GM21717 (cell line): ENCODE measurements around the gene DIP2C.
"Not testable (repeated sequence)": the region's sequence is repeated elsewhere in the genome, so short reads cannot be mapped to it uniquely, and the experiment has no call there.

ENCODE experiments used
- ATAC-seq: cut with Tn5 transposase; IDR thresholded peaks from one replicate; pipeline ENCODE4 v1.9.1; 2021; ENCODE audit warnings: mild to moderate bottlenecking, moderate library complexity; ENCODE audit not compliant: unreplicated experiment

The DIP2C gene

GRCh38 chr10:543862-544822 is 145.3 kb downstream of the DIP2C start:
- ATAC-seq, result no peak

DNA sequence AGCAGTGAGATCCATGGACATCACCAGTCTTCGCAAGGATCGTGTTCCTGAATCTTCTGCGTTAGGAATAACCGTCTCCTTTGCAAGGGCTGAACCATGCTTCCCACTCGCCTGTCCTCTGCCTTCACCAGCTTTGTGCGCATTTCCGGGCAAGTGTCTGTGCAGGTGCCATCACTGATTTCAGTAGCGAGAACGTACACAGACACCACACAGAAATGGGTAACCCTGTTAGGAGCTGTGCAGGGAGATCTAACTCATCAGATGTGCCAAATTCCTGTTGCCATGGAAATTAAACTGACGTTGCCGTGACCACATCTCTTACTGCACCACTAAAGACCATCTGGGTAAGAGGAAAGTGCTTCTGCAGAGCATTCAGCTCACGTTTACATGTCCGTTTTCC is 146.3 kb downstream of the DIP2C start:
- no peak for ATAC-seq

- no peak for ATAC-seq
Observed at GRCh38 chr10:541750-542371, 147.6 kb downstream of the DIP2C start.

DNA sequence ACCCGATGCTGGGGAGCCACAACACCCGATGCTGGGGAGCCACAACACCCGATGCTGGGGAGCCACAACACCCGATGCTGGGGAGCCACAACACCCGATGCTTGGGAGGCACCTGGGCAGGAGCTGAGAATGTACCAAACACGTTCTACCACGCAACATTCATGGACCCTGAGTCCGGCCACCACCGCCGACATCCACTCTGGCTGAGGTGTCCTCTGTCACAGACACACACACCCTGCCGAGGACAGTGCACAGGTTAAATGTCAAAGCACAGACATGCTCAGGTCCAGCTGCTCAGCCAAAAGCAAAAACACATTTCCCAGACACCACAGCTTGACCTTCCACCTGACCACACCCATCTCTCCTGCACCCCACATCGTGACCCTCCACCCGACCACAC is 148.4 kb downstream of the DIP2C start:
- ATAC-seq, result no peak

DNA sequence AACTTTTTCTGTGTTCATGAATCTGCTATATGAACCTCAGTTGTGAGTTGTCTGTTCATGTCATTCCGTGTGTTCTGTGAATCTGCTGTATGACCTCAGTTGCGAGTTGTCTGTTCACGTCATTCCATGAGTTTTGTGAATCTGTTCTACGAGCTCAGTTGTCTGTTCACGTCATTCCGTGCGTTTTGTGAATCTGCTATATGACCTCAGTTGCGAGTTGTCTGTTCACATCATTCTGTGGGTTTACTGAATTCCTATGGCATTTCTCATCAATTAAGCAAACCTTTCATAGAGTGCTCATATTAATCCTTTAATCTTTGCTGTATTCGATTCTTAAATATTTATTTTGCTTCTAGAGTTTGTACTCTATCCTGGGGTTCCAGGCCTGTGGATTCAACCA is 150.6 kb downstream of the DIP2C start:
- ATAC-seq, result no peak

DNA sequence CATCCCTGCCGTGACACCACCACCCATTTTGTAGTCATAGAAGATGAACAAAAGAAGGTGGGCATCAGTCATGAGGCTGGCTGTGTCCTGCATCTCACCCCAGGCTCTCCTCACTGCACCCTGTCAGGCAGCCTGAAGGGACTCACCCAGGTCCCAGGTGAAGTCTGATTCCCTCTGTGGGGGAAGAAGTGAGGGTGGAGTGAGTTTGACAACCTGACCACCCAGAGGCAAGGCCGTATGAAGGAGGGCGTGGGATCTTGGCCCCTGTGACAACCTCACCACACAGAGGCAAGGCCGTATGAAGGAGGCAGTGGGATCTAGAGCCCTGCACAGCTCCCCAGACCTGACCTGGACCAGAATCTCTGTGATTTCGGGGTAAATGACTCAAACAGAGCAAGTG is 152.5 kb downstream of the DIP2C start:
- no peak for ATAC-seq

DNA sequence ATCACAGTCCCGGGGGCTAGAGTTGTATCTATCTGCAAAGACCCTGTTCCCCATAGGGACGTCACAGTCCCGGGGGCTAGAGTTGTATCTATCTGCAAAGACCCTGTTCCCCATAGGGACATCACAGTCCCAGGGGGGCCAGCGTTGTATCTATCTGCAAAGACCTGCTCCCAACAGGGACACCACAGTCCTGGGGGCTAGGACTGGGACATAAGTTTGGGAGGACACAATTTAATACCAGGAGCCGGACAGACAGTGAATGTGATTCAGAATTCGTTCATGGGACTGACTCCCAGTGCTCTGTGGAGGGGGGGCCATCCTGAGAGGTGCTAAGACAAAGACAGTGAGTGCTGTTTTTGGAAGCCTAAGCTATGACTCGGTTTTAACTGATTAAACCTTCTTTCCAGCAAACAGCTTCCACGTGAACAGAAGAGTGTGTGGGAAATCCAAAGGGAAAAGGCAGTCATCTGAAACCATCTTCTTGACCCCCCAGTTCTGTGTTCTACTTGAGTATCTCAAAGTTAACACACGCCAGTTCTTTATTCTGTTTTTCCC is 153.0 kb downstream of the DIP2C start:
- no peak for ATAC-seq

DNA sequence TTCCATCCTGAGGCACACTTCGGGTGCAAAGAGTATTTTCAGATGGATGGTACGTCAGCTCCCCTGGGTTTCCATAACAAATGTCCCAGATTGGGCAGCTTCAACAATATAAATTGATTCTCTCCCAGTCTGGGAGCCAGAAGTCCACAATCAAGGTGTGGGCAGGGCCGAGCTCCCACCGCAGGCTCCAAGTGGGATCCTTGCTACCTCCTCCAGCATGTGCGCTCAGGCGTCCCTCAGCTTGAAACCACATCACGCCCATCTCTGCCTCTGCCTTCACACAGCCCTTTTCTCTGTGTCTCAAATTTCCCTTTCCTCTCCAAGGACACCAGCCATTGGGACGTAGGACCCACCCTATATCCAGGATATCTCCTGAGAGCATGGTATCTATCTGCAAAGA is 153.5 kb downstream of the DIP2C start:
- ATAC-seq, result no peak

- no peak for ATAC-seq
Observed at GRCh38 chr10:535051-535450, 154.4 kb downstream of the DIP2C start.

DNA sequence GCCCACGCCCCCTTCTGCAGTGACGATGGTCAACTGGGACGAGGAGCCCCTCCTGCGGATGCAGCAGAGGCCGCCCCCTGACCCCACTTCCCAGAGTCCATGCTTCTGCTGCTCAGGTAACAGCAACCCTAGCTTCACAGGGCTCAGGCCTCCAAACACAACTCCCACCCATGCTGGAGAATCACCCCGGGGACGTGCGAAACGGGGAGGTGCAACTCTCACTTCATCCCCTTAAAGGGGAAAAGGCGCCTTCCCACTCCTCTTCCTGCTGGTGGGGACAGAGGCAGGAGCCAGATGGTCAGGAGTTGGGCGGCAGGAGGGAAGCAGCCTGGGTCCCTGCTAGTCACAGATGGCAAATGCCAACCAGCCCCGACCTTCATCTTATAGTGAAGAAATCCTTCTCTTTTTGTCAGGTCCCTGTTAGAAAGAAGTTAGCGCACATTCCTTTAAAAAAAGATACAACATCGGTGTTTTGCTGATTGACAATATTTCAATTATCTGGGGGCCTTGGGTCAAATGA is 155.4 kb downstream of the DIP2C start:
- no peak for ATAC-seq

GRCh38 chr10:533611-534010 is 155.9 kb downstream of the DIP2C start:
- ATAC-seq, result no peak

DNA sequence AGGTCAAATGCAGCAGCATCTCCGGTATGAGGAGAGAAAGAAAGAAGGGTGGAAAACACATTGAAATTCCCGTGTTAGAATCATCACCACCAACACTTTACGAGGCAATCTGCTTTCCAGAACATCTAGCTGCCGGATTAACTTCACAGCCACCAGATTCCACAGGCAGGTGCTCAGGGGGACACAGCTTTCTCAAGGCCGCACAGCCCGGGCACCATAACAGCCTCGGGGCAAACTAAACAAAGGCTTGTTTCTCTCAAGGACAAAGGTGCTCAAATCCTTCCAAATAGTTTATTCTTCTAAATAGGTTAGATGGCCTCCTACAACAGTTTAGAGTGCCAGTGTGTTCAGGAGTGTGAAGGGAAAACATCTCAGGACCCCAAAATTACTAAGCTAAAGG is 156.3 kb downstream of the DIP2C start:
- ATAC-seq, result no peak

GRCh38 chr10:532331-532730 is 157.1 kb downstream of the DIP2C start:
- not testable (repeated sequence) for ATAC-seq

DNA sequence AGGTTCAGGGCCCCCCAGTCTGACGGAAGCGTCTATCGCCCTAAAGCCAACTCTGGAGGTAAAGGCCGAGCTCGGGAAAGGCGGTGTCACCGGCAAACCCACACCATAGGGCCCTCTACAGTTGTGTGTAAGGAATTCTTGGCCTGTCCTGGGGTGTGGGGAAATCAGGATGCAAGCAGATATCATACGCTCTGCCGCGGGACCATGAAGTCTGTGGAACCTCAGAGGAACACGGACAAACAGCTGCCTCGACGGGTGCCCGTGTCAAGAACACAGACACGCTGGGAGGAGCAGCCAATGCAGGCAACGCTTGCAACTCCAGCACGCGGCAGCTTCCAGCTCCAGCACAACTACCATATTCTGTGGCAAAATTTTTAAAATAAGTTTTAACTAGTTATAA is 157.9 kb downstream of the DIP2C start:
- no peak for ATAC-seq

- ATAC-seq, result no peak
Observed at GRCh38 chr10:530717-531116, 158.8 kb downstream of the DIP2C start.

DNA sequence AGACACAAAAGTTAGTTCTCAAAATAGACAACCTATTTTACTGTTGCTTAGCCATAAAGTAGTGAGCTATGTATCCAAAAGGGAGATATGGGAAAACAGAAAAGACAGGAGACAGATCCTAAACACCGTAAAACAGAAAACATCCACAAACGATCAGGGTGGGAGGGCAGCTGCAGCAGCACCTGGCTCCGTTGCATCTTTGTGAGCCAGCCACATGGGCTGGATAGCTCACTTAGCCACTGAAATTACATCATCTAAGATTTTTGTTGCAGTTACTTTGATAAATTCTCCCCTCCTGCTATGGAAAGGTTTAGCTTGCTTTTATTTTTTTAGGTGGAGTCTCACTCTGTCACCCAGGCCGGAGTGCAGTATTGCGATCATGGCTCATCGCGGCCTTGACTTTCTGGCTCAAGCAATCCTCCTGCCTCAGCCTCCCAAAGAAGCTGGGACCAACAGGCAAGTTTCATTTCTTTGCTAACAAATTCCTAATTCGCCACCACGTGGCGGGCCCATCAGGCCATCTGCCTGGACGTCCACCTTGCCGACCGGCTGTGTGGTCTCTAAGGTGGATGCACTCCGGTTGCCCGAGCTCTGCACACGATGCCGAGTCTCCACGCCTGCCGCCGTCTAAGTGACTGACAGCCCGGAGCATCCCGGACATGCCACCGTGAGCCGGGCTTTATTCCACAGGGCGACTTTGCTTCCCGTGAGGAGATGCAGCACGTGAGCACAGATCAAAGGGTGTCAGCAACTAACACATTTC is 159.8 kb downstream of the DIP2C start:
- no peak for ATAC-seq

- no peak for ATAC-seq
Observed at GRCh38 chr10:528173-529165, 161.0 kb downstream of the DIP2C start.

GRCh38 chr10:527416-527815 is 162.1 kb downstream of the DIP2C start:
- ATAC-seq, result no peak

DNA sequence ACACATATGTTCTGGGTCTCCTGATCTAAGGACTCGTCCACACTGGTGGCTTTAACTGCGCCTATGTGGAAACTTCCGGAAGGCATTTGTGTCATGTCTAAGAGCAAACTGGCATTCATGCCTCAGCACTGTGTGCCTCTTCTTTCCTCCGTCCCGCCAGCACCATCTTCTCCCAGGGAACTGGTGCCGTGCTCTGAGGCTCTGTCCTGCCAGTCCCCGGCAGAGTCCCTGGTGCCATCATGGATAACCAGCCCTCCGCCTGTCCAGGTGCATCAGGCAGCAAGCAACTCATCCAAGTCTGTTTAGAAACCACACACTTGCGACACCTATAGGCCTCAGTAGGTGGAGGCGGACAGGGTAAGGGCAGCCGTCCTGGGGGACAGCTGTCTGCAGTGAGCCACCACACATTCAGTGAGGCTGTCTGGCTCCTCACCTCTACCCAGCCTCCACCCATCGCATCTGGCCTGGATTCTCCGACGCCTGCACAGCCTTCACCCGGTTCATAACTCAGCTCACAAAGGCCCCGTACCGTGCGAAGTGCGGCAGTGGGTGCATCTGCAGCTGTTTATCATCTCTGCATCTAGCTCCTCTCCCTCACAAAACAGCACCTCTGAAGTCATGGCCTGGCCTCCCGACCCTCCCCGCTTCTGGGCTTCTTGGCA is 162.7 kb downstream of the DIP2C start:
- ATAC-seq, result no peak
